ENCODE measurements around the gene CNNM2.

CNNM2 gene

GRCh38 chr10:103089493-103089892 is 171.4 kb downstream of the CNNM2 start:
- H3K4me3 ChIP-seq (replicated peaks; ENCODE audit: insufficient read depth, low read length), result no peak overlapping the region
- H3K27me3 ChIP-seq (ENCODE audit: insufficient read depth, poor library complexity, severe bottlenecking), result no peaks in the 10 kb centered on the region
- H3K27ac ChIP-seq (replicated peaks), result no peak overlapping the region
- no peak for DNase-seq (ENCODE audit: low read depth in 1 of 2, low spot score in 1 of 2)
- no peak for TF ChIP-seq GABPA (IDR thresholded peaks at IDR 0.05; ENCODE audit: low read depth)
- no peak for TF ChIP-seq POLR2AphosphoS5 (IDR thresholded peaks at IDR 0.05; ENCODE audit: low read depth)
- TF ChIP-seq, protein P1, sequence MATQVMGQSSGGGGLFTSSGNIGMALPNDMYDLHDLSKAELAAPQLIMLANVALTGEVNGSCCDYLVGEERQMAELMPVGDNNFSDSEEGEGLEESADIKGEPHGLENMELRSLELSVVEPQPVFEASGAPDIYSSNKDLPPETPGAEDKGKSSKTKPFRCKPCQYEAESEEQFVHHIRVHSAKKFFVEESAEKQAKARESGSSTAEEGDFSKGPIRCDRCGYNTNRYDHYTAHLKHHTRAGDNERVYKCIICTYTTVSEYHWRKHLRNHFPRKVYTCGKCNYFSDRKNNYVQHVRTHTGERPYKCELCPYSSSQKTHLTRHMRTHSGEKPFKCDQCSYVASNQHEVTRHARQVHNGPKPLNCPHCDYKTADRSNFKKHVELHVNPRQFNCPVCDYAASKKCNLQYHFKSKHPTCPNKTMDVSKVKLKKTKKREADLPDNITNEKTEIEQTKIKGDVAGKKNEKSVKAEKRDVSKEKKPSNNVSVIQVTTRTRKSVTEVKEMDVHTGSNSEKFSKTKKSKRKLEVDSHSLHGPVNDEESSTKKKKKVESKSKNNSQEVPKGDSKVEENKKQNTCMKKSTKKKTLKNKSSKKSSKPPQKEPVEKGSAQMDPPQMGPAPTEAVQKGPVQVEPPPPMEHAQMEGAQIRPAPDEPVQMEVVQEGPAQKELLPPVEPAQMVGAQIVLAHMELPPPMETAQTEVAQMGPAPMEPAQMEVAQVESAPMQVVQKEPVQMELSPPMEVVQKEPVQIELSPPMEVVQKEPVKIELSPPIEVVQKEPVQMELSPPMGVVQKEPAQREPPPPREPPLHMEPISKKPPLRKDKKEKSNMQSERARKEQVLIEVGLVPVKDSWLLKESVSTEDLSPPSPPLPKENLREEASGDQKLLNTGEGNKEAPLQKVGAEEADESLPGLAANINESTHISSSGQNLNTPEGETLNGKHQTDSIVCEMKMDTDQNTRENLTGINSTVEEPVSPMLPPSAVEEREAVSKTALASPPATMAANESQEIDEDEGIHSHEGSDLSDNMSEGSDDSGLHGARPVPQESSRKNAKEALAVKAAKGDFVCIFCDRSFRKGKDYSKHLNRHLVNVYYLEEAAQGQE (IDR thresholded peaks at IDR 0.05; ENCODE audit: insufficient replicate concordance, low read depth), result no peak
- TF ChIP-seq, protein P2, sequence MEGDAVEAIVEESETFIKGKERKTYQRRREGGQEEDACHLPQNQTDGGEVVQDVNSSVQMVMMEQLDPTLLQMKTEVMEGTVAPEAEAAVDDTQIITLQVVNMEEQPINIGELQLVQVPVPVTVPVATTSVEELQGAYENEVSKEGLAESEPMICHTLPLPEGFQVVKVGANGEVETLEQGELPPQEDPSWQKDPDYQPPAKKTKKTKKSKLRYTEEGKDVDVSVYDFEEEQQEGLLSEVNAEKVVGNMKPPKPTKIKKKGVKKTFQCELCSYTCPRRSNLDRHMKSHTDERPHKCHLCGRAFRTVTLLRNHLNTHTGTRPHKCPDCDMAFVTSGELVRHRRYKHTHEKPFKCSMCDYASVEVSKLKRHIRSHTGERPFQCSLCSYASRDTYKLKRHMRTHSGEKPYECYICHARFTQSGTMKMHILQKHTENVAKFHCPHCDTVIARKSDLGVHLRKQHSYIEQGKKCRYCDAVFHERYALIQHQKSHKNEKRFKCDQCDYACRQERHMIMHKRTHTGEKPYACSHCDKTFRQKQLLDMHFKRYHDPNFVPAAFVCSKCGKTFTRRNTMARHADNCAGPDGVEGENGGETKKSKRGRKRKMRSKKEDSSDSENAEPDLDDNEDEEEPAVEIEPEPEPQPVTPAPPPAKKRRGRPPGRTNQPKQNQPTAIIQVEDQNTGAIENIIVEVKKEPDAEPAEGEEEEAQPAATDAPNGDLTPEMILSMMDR (IDR thresholded peaks at IDR 0.05; ENCODE audit: insufficient read depth, low read length), result no peak
- TF ChIP-seq SPI1 (IDR thresholded peaks at IDR 0.05; ENCODE audit: borderline replicate concordance, low read depth), result no peak

DNA sequence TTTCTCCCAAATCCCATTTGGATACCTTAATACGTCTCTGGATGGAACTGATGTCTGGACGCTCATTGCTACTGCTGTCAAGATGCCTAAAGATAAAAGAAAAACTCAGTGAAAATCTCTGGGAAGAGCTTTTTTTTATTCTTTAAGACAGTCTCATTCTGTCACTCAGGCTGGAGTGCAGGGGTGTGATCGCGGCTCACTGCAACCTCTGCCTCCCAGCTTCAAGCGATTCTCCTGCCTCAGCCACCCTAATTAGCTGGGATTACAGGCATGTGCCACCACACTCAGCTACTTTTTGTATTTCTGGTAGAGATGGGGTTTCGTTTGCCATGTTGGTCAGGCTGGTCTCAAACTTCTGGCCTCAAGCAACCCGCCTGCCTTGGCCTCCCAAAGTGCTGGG is 172.8 kb downstream of the CNNM2 start:
- no peak overlapping the region for H3K27ac ChIP-seq (replicated peaks)
- no peaks in the 10 kb centered on the region for H3K27me3 ChIP-seq (ENCODE audit: insufficient read depth, poor library complexity, severe bottlenecking)
- TF ChIP-seq POLR2AphosphoS5 (IDR thresholded peaks at IDR 0.05; ENCODE audit: low read depth), result no peak
- no peak for TF ChIP-seq GABPA (IDR thresholded peaks at IDR 0.05; ENCODE audit: low read depth)
- TF ChIP-seq, protein P1 (IDR thresholded peaks at IDR 0.05; ENCODE audit: insufficient replicate concordance, low read depth), result no peak
- TF ChIP-seq, protein P2 (IDR thresholded peaks at IDR 0.05; ENCODE audit: insufficient read depth, low read length), result no peak
- TF ChIP-seq SPI1 (IDR thresholded peaks at IDR 0.05; ENCODE audit: borderline replicate concordance, low read depth), result no peak
- no peak overlapping the region for H3K4me3 ChIP-seq (replicated peaks; ENCODE audit: insufficient read depth, low read length)
- no peak for DNase-seq (ENCODE audit: low read depth in 1 of 2, low spot score in 1 of 2)

DNA sequence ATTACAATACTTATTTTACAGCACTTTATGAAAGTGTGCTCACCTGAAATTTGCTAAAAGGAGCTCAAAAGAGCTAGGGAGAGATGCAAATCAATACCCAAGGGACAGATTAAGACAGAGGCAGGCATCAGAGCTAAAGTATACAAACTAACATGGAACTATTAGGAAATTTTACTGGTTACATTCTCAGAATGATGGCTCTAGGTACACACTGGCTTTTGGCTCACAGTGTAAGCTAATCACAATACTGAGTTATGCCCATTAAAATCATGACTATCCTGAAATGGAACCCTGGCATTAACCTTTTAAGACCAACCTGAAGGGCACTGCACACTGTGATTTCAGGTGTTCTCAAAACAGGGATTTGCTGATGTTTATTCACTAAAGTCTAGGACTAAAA is 176.9 kb downstream of the CNNM2 start:
- no peak for DNase-seq (ENCODE audit: low read depth in 1 of 2, low spot score in 1 of 2)
- H3K4me3 ChIP-seq (replicated peaks; ENCODE audit: insufficient read depth, low read length), result no peak overlapping the region
- TF ChIP-seq, protein P2 (IDR thresholded peaks at IDR 0.05; ENCODE audit: insufficient read depth, low read length), result no peak
- no peak for TF ChIP-seq SPI1 (IDR thresholded peaks at IDR 0.05; ENCODE audit: borderline replicate concordance, low read depth)
- TF ChIP-seq POLR2AphosphoS5 (IDR thresholded peaks at IDR 0.05; ENCODE audit: low read depth), result no peak
- no peak for TF ChIP-seq GABPA (IDR thresholded peaks at IDR 0.05; ENCODE audit: low read depth)
- TF ChIP-seq, protein P1 (IDR thresholded peaks at IDR 0.05; ENCODE audit: insufficient replicate concordance, low read depth), result no peak
- no peaks in the 10 kb centered on the region for H3K27me3 ChIP-seq (ENCODE audit: insufficient read depth, poor library complexity, severe bottlenecking)
- no peak overlapping the region for H3K27ac ChIP-seq (replicated peaks)
